Esophagus muscularis mucosa (tissue), 4 donors: Measurements from ENCODE around the gene ANKRD44. TPM values are rescaled to one million over a fixed set of nuclear protein-coding genes. Genes with fewer than 3 reads are reported as not detected.

ENCODE experiments used
- DNase-seq: peaks from one replicate; pipeline ENCODE4 v3.0.0-alpha.2; 2017; ENCODE audit errors: extremely low spot score
- H3K27ac ChIP-seq, 4 donors: fragments of 200-600 bp; sonication (generic); replicated peaks in 1 of 4; 1 replicate in 3 of 4; 2 replicates in 1 of 4; pipeline ENCODE4 v1.5.1; 2016 to 2019; ENCODE audit warnings: mild to moderate bottlenecking in 1 of 4
- H3K27me3 ChIP-seq, 4 donors: fragments of 200-600 bp; sonication (generic); one replicate each; pipeline versions ENCODE4 v1.5.1 to v1.6.0; 2016 to 2019
- H3K36me3 ChIP-seq, 4 donors: fragments of 200-600 bp; sonication (generic); one replicate each; pipeline ENCODE4 v1.5.1; 2016 to 2019
- H3K4me1 ChIP-seq, 4 donors: fragments of 200-600 bp; sonication (generic); one replicate each; pipeline ENCODE4 v1.5.1; 2016 to 2019
- H3K4me3 ChIP-seq, 4 donors: fragments of 200-600 bp; sonication (generic); 1 replicate in 2 of 4; 2 replicates in 2 of 4; pipeline ENCODE4 v1.5.1; 2016 to 2019; ENCODE audit warnings: mild to moderate bottlenecking in 4 of 4, moderate library complexity in 1 of 4
- H3K9me3 ChIP-seq, 4 donors: fragments of 200-600 bp; sonication (generic); 1 replicate in 3 of 4; 2 replicates in 1 of 4; pipeline ENCODE4 v1.5.1; 2016 to 2019
- EP300 ChIP-seq: sonication (generic); formaldehyde crosslinking; IDR thresholded peaks from one replicate; pipeline ENCODE4 v1.6.1; 2017; ENCODE audit warnings: antibody characterized with exemption
- POLR2A ChIP-seq: fragments of 450-650 bp; IDR thresholded peaks from one replicate; pipeline ENCODE4 v1.6.1; 2017; ENCODE audit warnings: antibody characterized with exemption, moderate library complexity, mild to moderate bottlenecking, low read depth
- POLR2AphosphoS5 ChIP-seq, 2 donors: sonication (generic); formaldehyde crosslinking; IDR thresholded peaks; one replicate each; pipeline ENCODE4 v1.6.1; 2017; ENCODE audit warnings: antibody characterized with exemption in 2 of 2
- WGBS: methylation state at CpG from one replicate; pipeline ENCODE4 v1.1.5; 2018; 5-methylcytosine and 5-hydroxymethylcytosine counted together
- intact Hi-C: fragments of 100-400 bp; cut with DNase I; formaldehyde crosslinking; loops from one replicate; pipeline ENCODE4 v1.15.1; 2023
- total RNA-seq, 4 donors: library from RNA; depleted of rRNA; stranded (reverse); fragments of >200 nt; gene quantifications; one replicate each; pipeline versions ENCODE4 v1.1.0 to v1.2.1, GENCODE V29; 2016
- TF ChIP-seq, protein P1 (sequence below), 3 experiments: fragments of 200-600 bp in 2 of 3; fragments of 450-650 bp in 1 of 3; sonication (generic) in 2 of 3; IDR thresholded peaks; one replicate each; pipeline ENCODE4 v1.5.1; 2017 to 2019; ENCODE audit warnings: antibody characterized with exemption in 3 of 3, mild to moderate bottlenecking in 2 of 3, moderate library complexity in 1 of 3

Gene ANKRD44
- total RNA-seq, 4 donors from 2014 or later = 41.4 to 76.6 (median 48.1) TPM

DNA sequence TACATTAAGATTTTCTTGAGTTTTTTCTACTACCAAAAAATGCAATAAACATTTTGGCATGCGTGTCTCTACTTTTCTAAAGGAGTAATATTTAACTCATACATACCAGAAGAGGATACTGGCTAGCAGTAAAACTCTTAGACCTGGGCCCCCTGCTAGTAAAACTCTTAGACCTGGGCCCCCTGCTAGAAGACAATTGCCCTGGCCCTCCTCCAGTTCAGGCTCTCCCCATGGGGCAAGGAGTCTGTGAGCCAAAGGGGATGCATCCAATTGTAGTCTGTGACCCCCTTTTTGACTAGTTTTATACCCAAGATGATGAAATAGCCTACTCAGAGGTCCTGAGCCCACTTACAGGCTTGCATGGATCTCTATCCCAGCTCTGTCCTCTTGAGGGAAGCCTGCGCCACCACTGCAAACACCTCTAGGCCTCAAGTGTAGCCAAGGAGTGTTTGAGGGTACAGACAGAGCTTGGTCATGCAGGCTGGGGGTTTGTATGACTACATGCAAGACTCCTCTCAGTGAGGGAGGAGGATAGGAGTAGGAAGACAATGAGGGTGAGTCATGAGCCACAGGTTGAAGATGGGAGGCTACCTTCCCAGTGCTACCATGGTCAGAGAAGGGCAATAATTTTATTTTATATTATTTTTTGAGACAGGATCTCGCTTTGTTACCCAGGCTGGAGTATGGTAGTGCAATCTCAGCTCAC is 338.9 kb downstream of the ANKRD44 start:
- 47% methylated on average over 2 of the region's 3 CpGs for WGBS

DNA sequence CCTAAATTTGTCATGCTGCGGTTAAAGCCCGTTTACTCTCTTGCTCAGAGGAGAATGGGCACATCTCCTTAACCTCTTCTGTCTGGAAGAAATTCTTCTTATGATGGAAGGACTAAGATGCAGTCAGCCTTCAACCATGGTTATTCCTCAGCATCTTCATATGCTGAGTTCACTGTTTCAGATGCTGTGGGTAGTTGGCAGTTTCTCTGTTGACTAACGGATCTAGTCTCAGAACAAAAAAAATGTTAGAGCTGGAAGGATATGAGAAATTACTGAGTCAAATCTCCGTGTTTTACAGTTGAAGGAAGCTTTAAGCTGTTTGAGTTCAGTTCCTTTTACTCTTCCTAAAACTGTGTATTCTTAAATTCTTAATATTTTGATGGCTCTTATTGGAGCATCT is 340.5 kb downstream of the ANKRD44 start:
- H3K4me1 ChIP-seq = no peaks in the 10 kb centered on the region
- H3K36me3 ChIP-seq = no peaks in the 10 kb centered on the region
- DNase-seq = no peak
- intact Hi-C loops = no loop called here
- no peak overlapping the region for H3K4me3 ChIP-seq
- no peaks in the 10 kb centered on the region for H3K27me3 ChIP-seq
- 63% methylated on average over 4 of the region's 4 CpGs for WGBS
- TF ChIP-seq POLR2AphosphoS5 (IDR thresholded peaks at IDR 0.05) = no peak
- TF ChIP-seq, protein P1, sequence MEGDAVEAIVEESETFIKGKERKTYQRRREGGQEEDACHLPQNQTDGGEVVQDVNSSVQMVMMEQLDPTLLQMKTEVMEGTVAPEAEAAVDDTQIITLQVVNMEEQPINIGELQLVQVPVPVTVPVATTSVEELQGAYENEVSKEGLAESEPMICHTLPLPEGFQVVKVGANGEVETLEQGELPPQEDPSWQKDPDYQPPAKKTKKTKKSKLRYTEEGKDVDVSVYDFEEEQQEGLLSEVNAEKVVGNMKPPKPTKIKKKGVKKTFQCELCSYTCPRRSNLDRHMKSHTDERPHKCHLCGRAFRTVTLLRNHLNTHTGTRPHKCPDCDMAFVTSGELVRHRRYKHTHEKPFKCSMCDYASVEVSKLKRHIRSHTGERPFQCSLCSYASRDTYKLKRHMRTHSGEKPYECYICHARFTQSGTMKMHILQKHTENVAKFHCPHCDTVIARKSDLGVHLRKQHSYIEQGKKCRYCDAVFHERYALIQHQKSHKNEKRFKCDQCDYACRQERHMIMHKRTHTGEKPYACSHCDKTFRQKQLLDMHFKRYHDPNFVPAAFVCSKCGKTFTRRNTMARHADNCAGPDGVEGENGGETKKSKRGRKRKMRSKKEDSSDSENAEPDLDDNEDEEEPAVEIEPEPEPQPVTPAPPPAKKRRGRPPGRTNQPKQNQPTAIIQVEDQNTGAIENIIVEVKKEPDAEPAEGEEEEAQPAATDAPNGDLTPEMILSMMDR (IDR thresholded peaks at IDR 0.05) = no peak
- TF ChIP-seq EP300 = no peak
- H3K9me3 ChIP-seq = no peaks in the 10 kb centered on the region
- no peak overlapping the region for H3K27ac ChIP-seq

More for the DNA sequence above, 338.9 kb downstream of the ANKRD44 start:
- TF ChIP-seq EP300 (no peak), POLR2A (no peak), POLR2AphosphoS5 (IDR thresholded peaks at IDR 0.05) (no peak)
- TF ChIP-seq, protein P1 (IDR thresholded peaks at IDR 0.05) = no peak
- Histone ChIP-seq H3K27ac (no peak overlapping the region), H3K9me3 (no peaks in the 10 kb centered on the region), H3K27me3 (no peaks in the 10 kb centered on the region), H3K4me1 (no peaks in the 10 kb centered on the region), H3K4me3 (no peak overlapping the region), H3K36me3 (no peaks in the 10 kb centered on the region)
- intact Hi-C loops = no loop called here
- no peak for DNase-seq

DNA sequence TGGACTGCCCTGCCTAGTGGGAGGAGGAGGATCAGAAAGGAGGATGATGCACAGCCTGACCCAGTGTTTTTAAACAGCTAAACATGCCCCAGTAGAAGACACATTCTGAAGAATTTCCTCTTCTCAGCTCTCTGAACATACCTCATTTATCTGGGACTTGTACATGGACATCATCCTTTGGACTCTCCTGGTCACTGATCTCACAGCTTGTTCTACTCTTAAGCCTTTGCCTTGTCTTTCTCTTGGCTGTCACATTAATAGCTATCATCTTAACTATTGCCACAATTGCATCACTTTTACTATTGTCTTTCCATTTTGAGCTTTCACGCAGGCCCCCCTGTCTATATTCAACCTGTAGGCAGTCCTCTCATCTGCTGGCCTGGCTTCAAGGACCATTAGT is 342.1 kb downstream of the ANKRD44 start:
- H3K36me3 ChIP-seq = no peaks in the 10 kb centered on the region
- no peak overlapping the region for H3K4me3 ChIP-seq
- no peaks in the 10 kb centered on the region for H3K9me3 ChIP-seq
- intact Hi-C loops = no loop called here
- no peak for DNase-seq
- TF ChIP-seq POLR2A (no peak), POLR2AphosphoS5 (IDR thresholded peaks at IDR 0.05) (no peak), EP300 (no peak)
- TF ChIP-seq, protein P1 (IDR thresholded peaks at IDR 0.05) = no peak
- H3K27ac ChIP-seq = no peak overlapping the region
- WGBS = 100% methylated on average over 1 of the region's 1 CpG
- no peaks in the 10 kb centered on the region for H3K27me3 ChIP-seq
- no peaks in the 10 kb centered on the region for H3K4me1 ChIP-seq

DNA sequence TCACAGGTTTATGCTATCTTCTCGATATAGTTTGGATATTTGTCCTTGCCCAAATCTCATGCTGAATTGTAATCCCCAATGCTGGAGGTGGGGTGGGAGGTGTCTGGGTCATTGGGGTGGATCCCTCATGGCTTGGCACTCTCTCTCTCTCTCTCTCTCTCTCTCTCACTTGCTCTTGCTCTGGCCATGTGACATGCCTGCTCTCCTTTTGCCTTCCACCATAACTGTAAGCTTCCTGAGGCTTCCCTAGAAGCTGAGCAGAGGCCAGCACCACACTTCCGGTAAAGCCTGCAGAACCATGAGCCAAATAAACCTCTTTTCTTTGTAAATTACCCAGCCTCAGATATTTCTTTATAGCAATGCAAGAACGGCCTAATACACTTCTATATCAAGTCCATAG is 342.8 kb downstream of the ANKRD44 start:
- H3K27me3 ChIP-seq = no peaks in the 10 kb centered on the region
- no peak overlapping the region for H3K4me3 ChIP-seq
- no peak overlapping the region for H3K27ac ChIP-seq
- H3K4me1 ChIP-seq = no peaks in the 10 kb centered on the region
- TF ChIP-seq EP300 (no peak), POLR2A (no peak), POLR2AphosphoS5 (IDR thresholded peaks at IDR 0.05) (no peak)
- TF ChIP-seq, protein P1 (IDR thresholded peaks at IDR 0.05) = no peak
- WGBS = 75% methylated on average over 3 of the region's 3 CpGs
- H3K36me3 ChIP-seq = no peaks in the 10 kb centered on the region
- DNase-seq = no peak
- intact Hi-C loops = no loop called here
- no peaks in the 10 kb centered on the region for H3K9me3 ChIP-seq

DNA sequence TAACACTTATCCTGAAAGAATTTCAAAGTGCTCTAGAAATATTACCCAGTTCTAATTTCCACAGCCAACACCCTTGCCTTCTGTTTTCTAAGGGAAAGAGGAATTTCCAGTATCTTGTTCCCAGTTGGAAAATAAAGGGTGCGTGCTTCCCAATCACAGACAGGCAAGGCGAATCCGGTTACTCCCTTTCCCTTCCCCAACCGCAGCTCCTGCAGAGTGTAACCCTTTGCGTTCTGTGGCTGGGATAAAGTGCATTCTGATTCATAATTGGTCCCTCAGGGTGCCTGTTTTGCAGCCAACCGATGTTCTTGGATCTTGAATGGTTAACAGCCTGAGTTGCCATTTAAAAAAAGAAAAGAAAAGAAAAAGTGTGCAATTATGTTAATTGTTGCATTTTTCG is 343.5 kb downstream of the ANKRD44 start:
- H3K4me1 ChIP-seq = no peaks in the 10 kb centered on the region
- no peaks in the 10 kb centered on the region for H3K36me3 ChIP-seq
- WGBS = 23% methylated on average over 7 of the region's 7 CpGs
- H3K27me3 ChIP-seq = no peaks in the 10 kb centered on the region
- H3K9me3 ChIP-seq = no peaks in the 10 kb centered on the region
- intact Hi-C loops = no loop called here
- DNase-seq = no peak
- H3K27ac ChIP-seq = no peak overlapping the region
- peak overlapping the region; percentile 19 to 38 (median 25) for H3K4me3 ChIP-seq
- TF ChIP-seq POLR2A (no peak), POLR2AphosphoS5 (IDR thresholded peaks at IDR 0.05) (no peak), EP300 (no peak)
- TF ChIP-seq, protein P1 (IDR thresholded peaks at IDR 0.05) = no peak
